PC-9 (cell line): ENCODE measurements around the gene OR2T29.
"Not testable (repeated sequence)": the region's sequence is repeated elsewhere in the genome, so short reads cannot be mapped to it uniquely, and the experiment has no call there.

Experiments used
- EZH2 ChIP-seq: fragments of 200-600 bp; sonication (generic); IDR thresholded peaks from 2 replicates; pipeline ENCODE4 v1.8.0; 2017; ENCODE audit warnings: antibody characterized with exemption, low read depth
- TF ChIP-seq, protein P1 (sequence below): fragments of 200-600 bp; sonication (generic); conservative IDR thresholded peaks from 2 replicates; pipeline ENCODE4 v1.6.1; 2017; ENCODE audit warnings: mixed run types, antibody characterized with exemption, mild to moderate bottlenecking, moderate library complexity

DNA sequence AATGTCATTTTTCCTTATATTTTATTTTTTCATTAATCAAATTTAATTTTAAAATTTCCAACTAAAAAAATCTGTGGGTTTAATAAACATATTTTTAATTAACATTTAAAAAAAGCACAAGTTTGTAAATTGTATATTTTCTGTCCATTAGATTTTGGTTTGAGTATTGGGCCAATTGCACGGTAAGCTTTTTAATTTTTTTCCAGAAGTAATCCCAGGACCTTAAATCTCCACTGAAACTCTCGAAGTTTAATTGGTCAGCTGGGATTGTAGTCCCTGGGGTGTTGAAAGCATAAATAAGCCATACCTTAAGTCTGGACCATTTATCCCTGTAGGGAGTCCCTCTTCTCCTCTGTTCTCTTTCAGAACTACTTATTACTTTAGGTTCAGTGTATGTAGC, 54.8 kb downstream of the OR2T29 start, which contains the start of gene OR2G6:
- TF ChIP-seq, protein P1, sequence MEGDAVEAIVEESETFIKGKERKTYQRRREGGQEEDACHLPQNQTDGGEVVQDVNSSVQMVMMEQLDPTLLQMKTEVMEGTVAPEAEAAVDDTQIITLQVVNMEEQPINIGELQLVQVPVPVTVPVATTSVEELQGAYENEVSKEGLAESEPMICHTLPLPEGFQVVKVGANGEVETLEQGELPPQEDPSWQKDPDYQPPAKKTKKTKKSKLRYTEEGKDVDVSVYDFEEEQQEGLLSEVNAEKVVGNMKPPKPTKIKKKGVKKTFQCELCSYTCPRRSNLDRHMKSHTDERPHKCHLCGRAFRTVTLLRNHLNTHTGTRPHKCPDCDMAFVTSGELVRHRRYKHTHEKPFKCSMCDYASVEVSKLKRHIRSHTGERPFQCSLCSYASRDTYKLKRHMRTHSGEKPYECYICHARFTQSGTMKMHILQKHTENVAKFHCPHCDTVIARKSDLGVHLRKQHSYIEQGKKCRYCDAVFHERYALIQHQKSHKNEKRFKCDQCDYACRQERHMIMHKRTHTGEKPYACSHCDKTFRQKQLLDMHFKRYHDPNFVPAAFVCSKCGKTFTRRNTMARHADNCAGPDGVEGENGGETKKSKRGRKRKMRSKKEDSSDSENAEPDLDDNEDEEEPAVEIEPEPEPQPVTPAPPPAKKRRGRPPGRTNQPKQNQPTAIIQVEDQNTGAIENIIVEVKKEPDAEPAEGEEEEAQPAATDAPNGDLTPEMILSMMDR = not testable (repeated sequence)
- TF ChIP-seq EZH2 = not testable (repeated sequence)
